KMS-11 (cell line): ENCODE results near the gene POPDC3.

Experiments
- H2AFZ ChIP-seq: fragments of 200-600 bp; sonication (generic); 2 replicates; pipeline ENCODE4 v1.6.1; 2016; ENCODE audit warnings: antibody characterized with exemption, mixed run types, low read depth
- H3K27ac ChIP-seq: fragments of 200-600 bp; sonication (generic); 2 replicates; pipeline ENCODE4 v1.6.1; 2016; ENCODE audit warnings: mild to moderate bottlenecking, mixed run types
- H3K27me3 ChIP-seq: fragments of 200-600 bp; sonication (generic); 2 replicates; pipeline ENCODE4 v1.6.1; 2017; ENCODE audit warnings: mild to moderate bottlenecking, low read depth, mixed run types, moderate library complexity; ENCODE audit not compliant: insufficient read depth
- H3K36me3 ChIP-seq: fragments of 200-600 bp; sonication (generic); 2 replicates; pipeline ENCODE4 v1.6.1; 2017; ENCODE audit warnings: mild to moderate bottlenecking, mixed run types; ENCODE audit not compliant: insufficient read depth
- H3K4me1 ChIP-seq: fragments of 200-600 bp; sonication (generic); 2 replicates; pipeline ENCODE4 v1.6.1; 2016; ENCODE audit warnings: mild to moderate bottlenecking, low read depth, mixed run types; ENCODE audit not compliant: poor library complexity, severe bottlenecking
- H3K4me2 ChIP-seq: fragments of 200-600 bp; sonication (generic); 2 replicates; pipeline ENCODE4 v1.7.0; 2016; ENCODE audit warnings: mild to moderate bottlenecking, mixed run types
- H3K4me3 ChIP-seq: fragments of 200-600 bp; sonication (generic); IDR thresholded peaks from 2 replicates; pipeline ENCODE4 v1.6.1; 2017; ENCODE audit warnings: low read depth, low read length, mixed read lengths; ENCODE audit not compliant: insufficient read depth
- H3K79me2 ChIP-seq: fragments of 200-600 bp; sonication (generic); 2 replicates; pipeline ENCODE4 v1.6.1; 2016; ENCODE audit warnings: low read depth, mixed run types; ENCODE audit not compliant: insufficient read depth
- H3K9ac ChIP-seq: fragments of 200-600 bp; sonication (generic); 2 replicates; pipeline ENCODE4 v1.6.1; 2016; ENCODE audit warnings: mild to moderate bottlenecking, mixed run types
- H4K20me1 ChIP-seq: fragments of 200-600 bp; sonication (generic); 2 replicates; pipeline ENCODE4 v1.6.1; 2016; ENCODE audit warnings: mild to moderate bottlenecking, mixed run types; ENCODE audit not compliant: insufficient read depth
- CTCF ChIP-seq: fragments of 200-600 bp; sonication (generic); conservative IDR thresholded peaks from 2 replicates; pipeline ENCODE4 v1.6.1; 2017; ENCODE audit warnings: low read depth, mild to moderate bottlenecking, antibody characterized with exemption, low read length, moderate library complexity, mixed read lengths

POPDC3 gene

DNA sequence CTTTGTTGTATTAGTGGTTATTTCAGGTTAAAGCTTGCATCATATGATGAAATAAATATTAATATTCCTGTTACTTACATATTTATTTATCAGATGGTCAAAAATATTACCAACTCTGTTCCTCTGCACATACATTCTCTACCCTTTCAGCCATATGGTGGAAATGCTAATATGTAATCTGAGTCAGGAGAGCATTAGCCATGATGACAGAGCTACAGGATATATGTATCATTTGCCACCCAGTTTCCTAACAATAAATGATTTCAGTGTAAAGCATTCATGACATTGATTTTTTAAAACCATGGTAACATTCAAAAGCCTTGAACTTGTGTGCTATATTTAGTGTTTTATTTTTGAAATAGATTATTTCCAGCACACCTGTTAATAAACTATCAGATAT is 16.6 kb downstream of the POPDC3 start:
- no peak overlapping the region for H3K9ac ChIP-seq
- no peaks in the 10 kb centered on the region for H3K27me3 ChIP-seq
- no peak overlapping the region for H3K4me2 ChIP-seq
- TF ChIP-seq CTCF, result no peak
- H2AFZ ChIP-seq, result no peak overlapping the region
- no peaks in the 10 kb centered on the region for H3K79me2 ChIP-seq
- peaks cover 2% of the 10 kb centered on the region for H3K4me1 ChIP-seq
- no peak overlapping the region for H3K4me3 ChIP-seq
- H4K20me1 ChIP-seq, result no peaks in the 10 kb centered on the region
- no peak overlapping the region for H3K27ac ChIP-seq
- no peaks in the 10 kb centered on the region for H3K36me3 ChIP-seq

DNA sequence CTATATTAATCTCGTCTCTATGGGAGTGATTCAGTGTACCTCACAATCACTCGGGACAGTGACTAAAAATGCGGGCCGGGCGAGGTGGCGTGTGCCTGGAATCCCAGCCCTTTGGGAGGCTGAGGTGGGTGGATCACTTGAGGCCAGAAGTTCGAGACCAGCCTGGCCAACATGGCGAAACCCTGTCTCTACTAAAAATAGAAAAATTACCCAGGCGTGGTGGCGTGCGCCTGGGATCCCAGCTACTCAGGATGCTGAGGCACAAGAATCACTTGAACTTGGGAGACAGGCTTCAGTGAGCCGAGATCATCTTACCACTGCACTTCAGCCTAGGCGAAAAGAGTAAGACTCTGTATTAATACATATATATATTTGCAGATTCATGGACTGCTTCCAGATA is 17.4 kb downstream of the POPDC3 start:
- Histone ChIP-seq H3K27me3 (no peaks in the 10 kb centered on the region), H3K27ac (no peak overlapping the region), H3K36me3 (no peaks in the 10 kb centered on the region), H3K79me2 (no peaks in the 10 kb centered on the region), H3K4me3 (no peak overlapping the region), H2AFZ (no peak overlapping the region), H3K4me1 (peaks cover 8% of the 10 kb centered on the region), H3K9ac (no peak overlapping the region), H4K20me1 (no peaks in the 10 kb centered on the region), H3K4me2 (no peak overlapping the region)
- no peak for TF ChIP-seq CTCF

DNA sequence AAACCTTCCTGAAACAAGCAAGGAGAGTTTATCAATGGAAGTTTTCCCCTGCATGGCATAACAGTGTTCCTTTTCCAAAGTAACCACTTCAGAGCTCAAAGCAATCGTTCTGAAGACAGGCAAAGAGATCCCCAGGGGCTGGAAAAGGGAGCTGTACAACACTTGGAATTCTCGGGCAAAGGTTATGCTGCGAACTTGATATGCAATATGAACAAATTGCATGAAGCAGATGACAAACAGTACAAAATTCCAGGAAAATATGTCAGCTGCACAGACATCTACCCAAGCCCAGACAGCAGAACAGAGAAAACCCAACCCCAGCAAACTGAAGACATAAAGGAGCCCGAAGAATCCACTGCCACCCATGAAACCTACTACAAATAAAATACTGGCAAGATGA is 18.4 kb downstream of the POPDC3 start:
- Histone ChIP-seq H3K4me3 (no peak overlapping the region), H3K4me2 (no peak overlapping the region), H4K20me1 (no peaks in the 10 kb centered on the region), H3K9ac (no peak overlapping the region), H3K27ac (no peak overlapping the region), H3K36me3 (no peaks in the 10 kb centered on the region), H3K4me1 (peaks cover 8% of the 10 kb centered on the region), H3K79me2 (no peaks in the 10 kb centered on the region), H3K27me3 (no peaks in the 10 kb centered on the region), H2AFZ (no peak overlapping the region)
- no peak for TF ChIP-seq CTCF

DNA sequence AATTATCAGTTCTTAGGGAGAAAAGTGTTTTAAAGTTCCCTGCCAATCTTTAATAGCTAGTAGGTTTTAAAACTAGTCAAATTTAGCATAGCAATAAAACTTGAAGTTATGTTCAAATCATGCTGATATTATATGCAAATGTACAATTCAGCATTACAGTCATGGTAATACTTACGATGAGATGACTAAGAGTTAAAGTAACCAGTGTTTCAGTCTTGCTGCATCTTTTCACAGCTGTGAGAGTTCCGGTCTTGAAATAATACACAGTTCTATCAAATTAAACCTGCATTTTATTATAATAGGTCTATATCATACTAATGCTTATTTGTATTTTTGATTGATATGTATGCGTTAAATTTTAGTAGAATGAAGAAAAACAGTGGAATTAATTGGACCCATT is 26.1 kb downstream of the POPDC3 start:
- no peak overlapping the region; the same call in 1 of the 2 replicates for H3K27ac ChIP-seq
- H2AFZ ChIP-seq, result no peak overlapping the region
- no peaks in the 10 kb centered on the region for H3K36me3 ChIP-seq
- no peak overlapping the region for H3K9ac ChIP-seq
- H3K4me2 ChIP-seq, result no peak overlapping the region
- H3K79me2 ChIP-seq, result no peaks in the 10 kb centered on the region
- H3K27me3 ChIP-seq, result no peaks in the 10 kb centered on the region
- no peaks in the 10 kb centered on the region for H4K20me1 ChIP-seq
- peaks cover 49% of the 10 kb centered on the region for H3K4me1 ChIP-seq
- TF ChIP-seq CTCF, result no peak
- no peak overlapping the region for H3K4me3 ChIP-seq

DNA sequence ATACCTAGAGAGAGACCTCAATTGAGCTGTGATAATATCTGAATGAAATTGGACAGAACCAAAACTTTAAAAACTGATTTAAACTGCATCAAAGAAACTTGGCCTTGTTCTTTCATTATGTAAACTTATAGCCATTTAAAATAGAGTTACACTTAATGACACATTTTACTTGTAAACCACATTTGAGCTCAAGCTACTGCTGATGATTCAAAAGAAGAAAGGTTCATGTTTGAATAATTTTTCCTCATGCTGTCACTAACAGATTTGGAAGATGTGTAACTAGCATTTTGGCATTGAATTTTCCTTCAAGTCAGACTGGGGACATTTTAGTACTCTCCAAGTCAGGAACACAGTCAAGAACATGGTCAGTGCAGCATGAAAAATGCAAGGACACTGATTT is 26.9 kb downstream of the POPDC3 start:
- no peak overlapping the region for H3K4me3 ChIP-seq
- peak overlapping the region; percentile 100 for H3K27ac ChIP-seq
- H4K20me1 ChIP-seq, result no peaks in the 10 kb centered on the region
- no peaks in the 10 kb centered on the region for H3K36me3 ChIP-seq
- H3K4me1 ChIP-seq, result peaks cover 45% of the 10 kb centered on the region
- no peak for TF ChIP-seq CTCF
- peak overlapping the region; percentile 90 for H3K4me2 ChIP-seq
- no peak overlapping the region; the same call in 1 of the 2 replicates for H3K9ac ChIP-seq
- peak overlapping the region; percentile 48; the same call in 1 of the 2 replicates for H2AFZ ChIP-seq
- no peaks in the 10 kb centered on the region for H3K79me2 ChIP-seq
- H3K27me3 ChIP-seq, result no peaks in the 10 kb centered on the region
